ENCODE data around the gene NECTIN2. TPM values are rescaled to one million over a fixed set of nuclear protein-coding genes. Genes with fewer than 3 reads are reported as not detected.
"Not testable (repeated sequence)": the region's sequence is repeated elsewhere in the genome, so short reads cannot be mapped to it uniquely, and the experiment has no call there.

Gene NECTIN2
- total and polyA plus RNA-seq, 9 donors, result 38.4 to 61.8 (median 53.4) TPM

GRCh38 chr19:44848812-44849447, 2.8 kb downstream of the NECTIN2 start:
- Histone ChIP-seq H3K9me3 (replicated peaks; ENCODE audit: control insufficient read depth, low read depth, low read length) (no peaks in the 10 kb centered on the region), H3K27me3 (ENCODE audit: control insufficient read depth, insufficient read depth, low read length) (peaks cover 2% of the 10 kb centered on the region), H3K4me1 (ENCODE audit: control insufficient read depth, insufficient read depth, low read length) (peaks cover 42% of the 10 kb centered on the region), H3K27ac (ENCODE audit: low read length) (peak overlapping the region; percentile 95), H3K4me3 (ENCODE audit: low read length) (peak overlapping the region; percentile 91), H3K36me3 (ENCODE audit: control insufficient read depth, insufficient read depth, low read length) (no peaks in the 10 kb centered on the region)
- 11% methylated on average over 14 of the region's 18 CpGs for WGBS (ENCODE audit: insufficient coverage)
- DNase-seq, result peak; percentile 57

GRCh38 chr19:44850641-44851109, 4.6 kb downstream of the NECTIN2 start:
- no peaks in the 10 kb centered on the region for H3K9me3 ChIP-seq (replicated peaks; ENCODE audit: control insufficient read depth, low read depth, low read length)
- H3K4me1 ChIP-seq (ENCODE audit: control insufficient read depth, insufficient read depth, low read length), result peaks cover 31% of the 10 kb centered on the region
- 41% methylated on average over 4 of the region's 8 CpGs for WGBS (ENCODE audit: insufficient coverage)
- no peak overlapping the region for H3K4me3 ChIP-seq (ENCODE audit: low read length)
- no peak for DNase-seq
- no peaks in the 10 kb centered on the region for H3K36me3 ChIP-seq (ENCODE audit: control insufficient read depth, insufficient read depth, low read length)
- peak overlapping the region; percentile 13 for H3K27ac ChIP-seq (ENCODE audit: low read length)
- H3K27me3 ChIP-seq (ENCODE audit: control insufficient read depth, insufficient read depth, low read length), result peaks cover 2% of the 10 kb centered on the region

- no peak for DNase-seq
- WGBS (ENCODE audit: insufficient coverage), result no CpG with 5 or more reads among the region's 2 CpGs
- Histone ChIP-seq H3K9me3 (replicated peaks; ENCODE audit: control insufficient read depth, low read depth, low read length) (no peaks in the 10 kb centered on the region), H3K4me1 (ENCODE audit: control insufficient read depth, insufficient read depth, low read length) (peaks cover 30% of the 10 kb centered on the region), H3K27ac (ENCODE audit: low read length) (no peak overlapping the region), H3K36me3 (ENCODE audit: control insufficient read depth, insufficient read depth, low read length) (peaks cover 4% of the 10 kb centered on the region), H3K27me3 (ENCODE audit: control insufficient read depth, insufficient read depth, low read length) (peaks cover 2% of the 10 kb centered on the region), H3K4me3 (ENCODE audit: low read length) (no peak overlapping the region)
These were observed 5.3 kb downstream of the NECTIN2 start for GRCh38 chr19:44851427-44851826.

- no CpG with 5 or more reads among the region's 1 CpG for WGBS (ENCODE audit: insufficient coverage)
- Histone ChIP-seq H3K36me3 (ENCODE audit: control insufficient read depth, insufficient read depth, low read length) (peaks cover 14% of the 10 kb centered on the region), H3K9me3 (replicated peaks; ENCODE audit: control insufficient read depth, low read depth, low read length) (no peaks in the 10 kb centered on the region), H3K27ac (ENCODE audit: low read length) (no peak overlapping the region), H3K4me3 (ENCODE audit: low read length) (no peak overlapping the region), H3K27me3 (ENCODE audit: control insufficient read depth, insufficient read depth, low read length) (no peaks in the 10 kb centered on the region), H3K4me1 (ENCODE audit: control insufficient read depth, insufficient read depth, low read length) (peaks cover 3% of the 10 kb centered on the region)
- no peak for DNase-seq
These were observed 9.5 kb downstream of the NECTIN2 start for GRCh38 chr19:44855606-44856005.

GRCh38 chr19:44856421-44857083, 10.5 kb downstream of the NECTIN2 start:
- peak; percentile 60 for DNase-seq
- peak overlapping the region; percentile 52 for H3K27ac ChIP-seq (ENCODE audit: low read length)
- H3K4me1 ChIP-seq (ENCODE audit: control insufficient read depth, insufficient read depth, low read length), result no peaks in the 10 kb centered on the region
- H3K27me3 ChIP-seq (ENCODE audit: control insufficient read depth, insufficient read depth, low read length), result no peaks in the 10 kb centered on the region
- no peak overlapping the region for H3K4me3 ChIP-seq (ENCODE audit: low read length)
- 49% methylated on average over 3 of the region's 10 CpGs for WGBS (ENCODE audit: insufficient coverage)
- peaks cover 15% of the 10 kb centered on the region for H3K36me3 ChIP-seq (ENCODE audit: control insufficient read depth, insufficient read depth, low read length)
- no peaks in the 10 kb centered on the region for H3K9me3 ChIP-seq (replicated peaks; ENCODE audit: control insufficient read depth, low read depth, low read length)

- H3K27ac ChIP-seq (ENCODE audit: low read length), result no peak overlapping the region
- no peak for DNase-seq
- H3K4me3 ChIP-seq (ENCODE audit: low read length), result no peak overlapping the region
- 75% methylated on average over 2 of the region's 4 CpGs for WGBS (ENCODE audit: insufficient coverage)
- no peaks in the 10 kb centered on the region for H3K27me3 ChIP-seq (ENCODE audit: control insufficient read depth, insufficient read depth, low read length)
- peaks cover 15% of the 10 kb centered on the region for H3K36me3 ChIP-seq (ENCODE audit: control insufficient read depth, insufficient read depth, low read length)
- H3K4me1 ChIP-seq (ENCODE audit: control insufficient read depth, insufficient read depth, low read length), result no peaks in the 10 kb centered on the region
- H3K9me3 ChIP-seq (replicated peaks; ENCODE audit: control insufficient read depth, low read depth, low read length), result no peaks in the 10 kb centered on the region
These were observed 11.7 kb downstream of the NECTIN2 start for GRCh38 chr19:44857837-44858236.

- not testable (repeated sequence) for H3K4me1 ChIP-seq (ENCODE audit: control insufficient read depth, insufficient read depth, low read length); H3K27me3 ChIP-seq (ENCODE audit: control insufficient read depth, insufficient read depth, low read length); DNase-seq; H3K27ac ChIP-seq (ENCODE audit: low read length); H3K9me3 ChIP-seq (replicated peaks; ENCODE audit: control insufficient read depth, low read depth, low read length); H3K4me3 ChIP-seq (ENCODE audit: low read length)
- WGBS (ENCODE audit: insufficient coverage), result 40% methylated on average over 1 of the region's 3 CpGs
- peaks cover 24% of the 10 kb centered on the region for H3K36me3 ChIP-seq (ENCODE audit: control insufficient read depth, insufficient read depth, low read length)
These were observed 15.5 kb downstream of the NECTIN2 start for GRCh38 chr19:44861576-44861975.

- Histone ChIP-seq H3K27me3 (ENCODE audit: control insufficient read depth, insufficient read depth, low read length) (no peaks in the 10 kb centered on the region), H3K4me1 (ENCODE audit: control insufficient read depth, insufficient read depth, low read length) (no peaks in the 10 kb centered on the region), H3K36me3 (ENCODE audit: control insufficient read depth, insufficient read depth, low read length) (peaks cover 32% of the 10 kb centered on the region), H3K4me3 (ENCODE audit: low read length) (no peak overlapping the region), H3K9me3 (replicated peaks; ENCODE audit: control insufficient read depth, low read depth, low read length) (no peaks in the 10 kb centered on the region), H3K27ac (ENCODE audit: low read length) (no peak overlapping the region)
- DNase-seq, result no peak
- WGBS (ENCODE audit: insufficient coverage), result no CpG with 5 or more reads among the region's 2 CpGs
These were observed 17.9 kb downstream of the NECTIN2 start for GRCh38 chr19:44863990-44864389.

- no peak overlapping the region for H3K27ac ChIP-seq (ENCODE audit: low read length)
- WGBS (ENCODE audit: insufficient coverage), result 80% methylated on average over 19 of the region's 27 CpGs
- H3K9me3 ChIP-seq (replicated peaks; ENCODE audit: control insufficient read depth, low read depth, low read length), result no peaks in the 10 kb centered on the region
- peaks cover 8% of the 10 kb centered on the region for H3K4me1 ChIP-seq (ENCODE audit: control insufficient read depth, insufficient read depth, low read length)
- H3K4me3 ChIP-seq (ENCODE audit: low read length), result no peak overlapping the region
- H3K27me3 ChIP-seq (ENCODE audit: control insufficient read depth, insufficient read depth, low read length), result no peaks in the 10 kb centered on the region
- H3K36me3 ChIP-seq (ENCODE audit: control insufficient read depth, insufficient read depth, low read length), result peaks cover 27% of the 10 kb centered on the region
- DNase-seq, result no peak
These were observed 19.2 kb downstream of the NECTIN2 start for GRCh38 chr19:44865196-44865767.

- Histone ChIP-seq H3K27ac (ENCODE audit: low read length) (no peak overlapping the region), H3K27me3 (ENCODE audit: control insufficient read depth, insufficient read depth, low read length) (no peaks in the 10 kb centered on the region), H3K9me3 (replicated peaks; ENCODE audit: control insufficient read depth, low read depth, low read length) (no peaks in the 10 kb centered on the region), H3K4me3 (ENCODE audit: low read length) (no peak overlapping the region), H3K4me1 (ENCODE audit: control insufficient read depth, insufficient read depth, low read length) (peaks cover 8% of the 10 kb centered on the region), H3K36me3 (ENCODE audit: control insufficient read depth, insufficient read depth, low read length) (peaks cover 28% of the 10 kb centered on the region)
- no peak for DNase-seq
- WGBS (ENCODE audit: insufficient coverage), result 100% methylated on average over 1 of the region's 4 CpGs
These were observed 20.6 kb downstream of the NECTIN2 start for GRCh38 chr19:44866664-44867063.

All from muscle of leg (tissue), 11 donors.